Adrenal gland (tissue), 5 donors: ENCODE measurements around the gene SSX2IP.

Experiments used
- POLR2A ChIP-seq, 2 donors: fragments of 450-650 bp; IDR thresholded peaks; one replicate each; pipeline ENCODE4 v1.6.1; 2017; ENCODE audit warnings: antibody characterized with exemption in 2 of 2, mild to moderate bottlenecking in 2 of 2, moderate library complexity in 1 of 2
- TF ChIP-seq, protein P1 (sequence below), 6 experiments: fragments of 450-650 bp in 4 of 6; fragments of 200-600 bp in 2 of 6; sonication (generic) in 1 of 6; IDR thresholded peaks; 1 replicate in 5 of 6; 2 replicates in 1 of 6; pipeline versions ENCODE4 v1.5.1 to v1.8.0; 2016 to 2021; ENCODE audit warnings: antibody characterized with exemption in 6 of 6, mild to moderate bottlenecking in 2 of 6, moderate library complexity in 1 of 6
- donor health status: DM: no; HTN: no; CAD: no.

DNA sequence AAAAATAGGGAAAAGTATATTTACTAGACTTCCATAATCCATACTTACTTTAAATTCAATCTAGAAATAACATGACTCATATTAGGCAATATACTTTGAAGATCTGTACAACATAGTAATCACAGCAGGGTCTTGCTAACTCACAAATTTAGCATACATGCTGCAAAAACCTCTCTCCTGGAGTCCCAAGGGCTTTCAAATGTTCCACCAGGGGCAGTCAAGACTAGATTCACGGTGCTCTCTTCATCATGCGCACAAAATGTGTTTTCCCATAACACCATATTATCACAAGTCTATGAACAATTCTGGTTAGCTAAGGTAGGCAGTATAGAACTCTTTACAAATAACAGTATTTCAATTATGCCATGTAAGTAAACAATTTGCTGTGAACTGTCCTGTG lies 45.8 kb downstream of the SSX2IP start:
- TF ChIP-seq, protein P1, sequence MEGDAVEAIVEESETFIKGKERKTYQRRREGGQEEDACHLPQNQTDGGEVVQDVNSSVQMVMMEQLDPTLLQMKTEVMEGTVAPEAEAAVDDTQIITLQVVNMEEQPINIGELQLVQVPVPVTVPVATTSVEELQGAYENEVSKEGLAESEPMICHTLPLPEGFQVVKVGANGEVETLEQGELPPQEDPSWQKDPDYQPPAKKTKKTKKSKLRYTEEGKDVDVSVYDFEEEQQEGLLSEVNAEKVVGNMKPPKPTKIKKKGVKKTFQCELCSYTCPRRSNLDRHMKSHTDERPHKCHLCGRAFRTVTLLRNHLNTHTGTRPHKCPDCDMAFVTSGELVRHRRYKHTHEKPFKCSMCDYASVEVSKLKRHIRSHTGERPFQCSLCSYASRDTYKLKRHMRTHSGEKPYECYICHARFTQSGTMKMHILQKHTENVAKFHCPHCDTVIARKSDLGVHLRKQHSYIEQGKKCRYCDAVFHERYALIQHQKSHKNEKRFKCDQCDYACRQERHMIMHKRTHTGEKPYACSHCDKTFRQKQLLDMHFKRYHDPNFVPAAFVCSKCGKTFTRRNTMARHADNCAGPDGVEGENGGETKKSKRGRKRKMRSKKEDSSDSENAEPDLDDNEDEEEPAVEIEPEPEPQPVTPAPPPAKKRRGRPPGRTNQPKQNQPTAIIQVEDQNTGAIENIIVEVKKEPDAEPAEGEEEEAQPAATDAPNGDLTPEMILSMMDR (IDR thresholded peaks at IDR 0.05), result no peak
- TF ChIP-seq POLR2A (IDR thresholded peaks at IDR 0.05), result no peak
